Fibroblast of mammary gland (primary cell): ENCODE measurements around the gene IGSF22.

Experiments used
- DNase-seq: peaks from one replicate; pipeline ENCODE4 v3.0.0-alpha.2; 2010; ENCODE audit warnings: low read depth
- H3K4me3 ChIP-seq: 2 replicates; pipeline ENCODE4 v1.5.1; 2011; ENCODE audit warnings: low read depth, mild to moderate bottlenecking, low read length, moderate library complexity; ENCODE audit not compliant: control insufficient read depth
- TF ChIP-seq, protein P1 (sequence below): conservative IDR thresholded peaks from 2 replicates; pipeline ENCODE4 v1.5.1; 2011; ENCODE audit warnings: low read depth, low read length, inconsistent platforms; ENCODE audit not compliant: control insufficient read depth, insufficient read depth

IGSF22 gene

DNA sequence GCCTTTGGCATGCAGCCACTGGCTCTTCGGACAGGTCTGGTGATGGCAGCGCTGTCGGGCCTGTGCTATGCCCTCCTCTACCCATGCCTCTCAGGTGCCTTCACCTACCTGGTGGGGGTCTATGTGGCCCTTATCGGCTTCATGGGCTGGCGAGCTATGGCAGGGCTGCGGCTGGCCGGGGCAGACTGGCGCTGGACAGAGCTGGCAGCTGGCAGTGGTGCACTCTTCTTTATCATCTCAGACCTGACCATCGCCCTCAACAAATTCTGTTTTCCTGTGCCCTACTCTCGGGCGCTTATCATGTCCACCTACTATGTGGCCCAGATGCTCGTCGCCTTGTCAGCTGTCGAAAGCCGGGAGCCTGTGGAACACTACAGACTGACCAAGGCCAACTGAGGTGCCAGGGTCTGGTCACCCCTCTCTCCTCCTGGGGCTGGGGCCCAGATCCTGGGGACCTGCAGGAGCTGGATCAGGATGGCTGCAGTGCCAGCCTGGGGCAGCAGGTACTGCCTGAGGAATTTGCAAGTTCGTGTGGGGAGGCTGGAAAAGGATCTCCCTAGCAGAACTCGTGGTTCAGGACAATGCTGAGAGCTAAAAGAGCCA, 24.3 kb downstream of the IGSF22 start:
- no peak overlapping the region for H3K4me3 ChIP-seq
- DNase-seq = no peak
- TF ChIP-seq, protein P1, sequence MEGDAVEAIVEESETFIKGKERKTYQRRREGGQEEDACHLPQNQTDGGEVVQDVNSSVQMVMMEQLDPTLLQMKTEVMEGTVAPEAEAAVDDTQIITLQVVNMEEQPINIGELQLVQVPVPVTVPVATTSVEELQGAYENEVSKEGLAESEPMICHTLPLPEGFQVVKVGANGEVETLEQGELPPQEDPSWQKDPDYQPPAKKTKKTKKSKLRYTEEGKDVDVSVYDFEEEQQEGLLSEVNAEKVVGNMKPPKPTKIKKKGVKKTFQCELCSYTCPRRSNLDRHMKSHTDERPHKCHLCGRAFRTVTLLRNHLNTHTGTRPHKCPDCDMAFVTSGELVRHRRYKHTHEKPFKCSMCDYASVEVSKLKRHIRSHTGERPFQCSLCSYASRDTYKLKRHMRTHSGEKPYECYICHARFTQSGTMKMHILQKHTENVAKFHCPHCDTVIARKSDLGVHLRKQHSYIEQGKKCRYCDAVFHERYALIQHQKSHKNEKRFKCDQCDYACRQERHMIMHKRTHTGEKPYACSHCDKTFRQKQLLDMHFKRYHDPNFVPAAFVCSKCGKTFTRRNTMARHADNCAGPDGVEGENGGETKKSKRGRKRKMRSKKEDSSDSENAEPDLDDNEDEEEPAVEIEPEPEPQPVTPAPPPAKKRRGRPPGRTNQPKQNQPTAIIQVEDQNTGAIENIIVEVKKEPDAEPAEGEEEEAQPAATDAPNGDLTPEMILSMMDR = no peak

DNA sequence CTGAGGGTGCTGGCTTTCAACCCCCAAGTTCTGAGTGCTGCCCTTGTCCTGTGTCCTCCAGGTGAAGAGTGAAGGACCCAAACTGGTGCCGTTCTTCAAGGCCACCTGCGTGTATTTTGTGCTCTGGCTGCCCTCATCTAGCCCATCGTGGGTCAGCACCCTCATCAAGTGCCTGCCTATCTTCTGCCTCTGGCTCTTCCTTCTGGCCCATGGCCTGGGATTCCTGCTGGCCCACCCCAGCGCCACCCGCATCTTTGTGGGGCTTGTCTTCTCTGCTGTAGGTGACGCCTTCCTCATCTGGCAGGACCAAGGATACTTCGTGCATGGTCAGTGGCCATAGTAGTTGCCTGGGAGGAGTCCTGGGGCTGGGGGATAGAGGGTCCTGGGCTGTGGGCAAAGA, 25.1 kb downstream of the IGSF22 start:
- no peak overlapping the region for H3K4me3 ChIP-seq
- TF ChIP-seq, protein P1 = no peak
- DNase-seq = no peak

DNA sequence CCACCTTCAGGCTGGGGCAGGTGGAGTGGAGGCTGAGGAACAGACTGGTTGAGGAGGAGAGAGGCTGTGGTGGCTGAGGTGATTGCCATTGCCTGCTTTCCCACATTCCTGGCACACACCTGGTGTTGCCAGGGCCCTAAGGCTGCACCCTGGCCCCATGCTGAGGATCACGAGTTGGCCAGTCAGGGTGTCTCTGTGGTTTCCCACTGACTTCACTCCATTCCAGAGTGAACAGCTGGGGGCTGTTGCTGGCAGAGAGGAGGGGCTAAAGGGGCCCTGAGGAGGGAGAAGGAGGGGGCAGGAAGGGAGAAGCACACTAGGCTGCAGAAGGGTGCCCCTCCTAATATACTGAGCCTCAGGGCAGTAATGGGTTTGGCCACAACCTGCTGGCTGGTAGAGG, 25.6 kb downstream of the IGSF22 start:
- DNase-seq = no peak
- TF ChIP-seq, protein P1 = no peak
- H3K4me3 ChIP-seq = no peak overlapping the region

DNA sequence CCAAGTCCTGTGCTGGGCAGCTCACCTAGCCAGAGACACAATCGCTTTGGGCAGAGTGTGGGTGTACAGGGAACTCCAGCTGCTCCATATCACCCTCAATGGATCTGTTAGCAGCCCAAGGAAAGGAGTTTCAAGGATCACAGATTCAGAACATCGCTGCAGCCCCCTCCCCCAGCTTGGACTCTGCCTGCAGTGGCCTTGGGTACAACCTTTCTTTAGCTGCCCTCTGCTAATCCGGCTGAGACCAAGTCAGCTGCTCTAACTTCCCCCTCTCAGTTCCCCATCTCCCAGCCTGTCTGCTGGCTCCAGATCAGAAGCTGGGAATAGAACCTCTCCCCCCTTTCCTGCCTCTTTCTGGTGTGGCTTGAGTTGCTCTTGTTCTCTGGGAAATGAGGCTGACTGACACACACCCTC, 26.1 kb downstream of the IGSF22 start:
- TF ChIP-seq, protein P1 = no peak
- DNase-seq = no peak
- H3K4me3 ChIP-seq = no peak overlapping the region

DNA sequence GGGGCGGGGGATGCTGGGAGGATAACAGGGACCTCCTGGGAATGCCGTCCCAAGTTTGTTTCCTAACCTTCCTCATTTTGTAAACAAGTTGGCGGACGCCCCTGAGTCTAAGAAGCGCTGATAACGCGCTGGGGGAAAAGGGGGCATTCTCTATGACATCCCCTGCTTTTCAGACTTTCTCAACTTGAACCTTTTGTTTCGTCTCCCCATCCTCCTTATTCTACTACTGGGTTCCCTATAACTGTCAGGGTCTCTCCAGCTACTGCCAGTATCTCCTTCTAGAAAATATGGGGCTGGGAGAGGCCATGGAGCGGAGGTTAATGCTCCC, 26.8 kb downstream of the IGSF22 start:
- peak overlapping the region; percentile 48 for H3K4me3 ChIP-seq
- TF ChIP-seq, protein P1 = no peak
- DNase-seq = no peak

DNA sequence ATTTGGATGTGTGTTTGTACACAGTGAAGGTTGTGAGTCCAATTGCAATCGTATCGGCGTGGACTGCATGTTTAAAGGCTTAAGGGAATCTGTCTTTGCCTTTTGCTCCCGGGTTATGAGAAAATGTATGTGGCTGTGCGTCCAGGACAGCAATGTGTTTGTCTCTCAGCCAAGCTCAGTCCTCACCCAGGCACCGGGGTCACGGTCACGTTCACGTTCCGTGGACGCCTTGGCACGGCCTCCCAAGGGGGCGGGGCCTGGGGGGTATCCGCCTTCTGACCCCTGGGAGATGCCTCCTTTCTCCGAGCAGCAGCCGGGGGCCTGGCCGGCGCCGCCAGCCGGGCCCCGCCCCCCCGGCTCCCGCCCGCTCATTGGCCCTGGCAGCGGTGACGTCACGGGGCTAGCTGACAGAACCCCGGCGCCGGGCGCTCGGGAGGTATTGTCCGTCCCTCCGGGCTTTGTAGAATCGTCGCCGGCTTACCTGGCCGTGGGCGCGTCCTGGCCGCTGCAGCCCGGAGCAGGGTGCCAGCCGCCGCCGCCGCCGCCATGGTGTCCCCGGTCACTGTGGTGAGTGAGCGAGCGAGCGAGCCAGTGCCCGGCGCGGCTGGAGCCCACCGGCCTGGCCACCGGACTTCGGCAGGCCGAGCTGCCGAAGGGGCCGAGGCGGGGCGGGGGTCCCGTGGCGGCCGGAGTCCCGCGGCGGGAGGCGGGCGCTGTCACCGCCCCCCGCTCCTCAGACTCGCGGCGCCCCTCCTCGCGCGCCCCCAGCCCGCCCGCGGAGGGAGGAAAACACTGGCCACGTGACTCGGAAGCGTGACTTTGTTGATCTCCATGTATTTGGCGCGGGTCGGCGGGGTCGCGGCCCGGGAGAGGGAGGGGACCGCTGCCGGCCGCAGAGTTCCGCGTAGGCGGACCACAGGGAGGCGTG, 27.4 kb downstream of the IGSF22 start, which contains the start of gene TMEM86A:
TSS of gene TMEM86A (plus strand) at position 439 of the 928 bp plus-strand sequence. CDS start at position 547, 108 bp downstream.
- peak; percentile 56 for DNase-seq
- H3K4me3 ChIP-seq = peak within 1 kb of the TSS; percentile 48
- TF ChIP-seq, protein P1 = no peak
